SK-N-SH treated with all-trans-retinoic acid at 6 μM for 48 hours (cell line): ENCODE results near the gene CACNA1I.

Experiments used
- ATAC-seq: fragments of 200-7000 bp; cut with Tn5 transposase; 3 replicates; pipeline ENCODE4 v1.9.1; 2020; ENCODE audit warnings: mild to moderate bottlenecking, moderate library complexity
- ARNTL ChIP-seq: fragments of 450-650 bp; formaldehyde crosslinking; IDR thresholded peaks from 2 replicates; pipeline ENCODE4 v1.5.0; 2020; ENCODE audit warnings: low read depth, mild to moderate bottlenecking, moderate library complexity, borderline replicate concordance
- BACH2 ChIP-seq: fragments of 250-450 bp; sonication (Bioruptor Pico); IDR thresholded peaks from 2 replicates; pipeline ENCODE4 v1.9.0; 2021; ENCODE audit warnings: mild to moderate bottlenecking, borderline replicate concordance
- CREB5 ChIP-seq: fragments of 250-450 bp; sonication (Bioruptor Pico); IDR thresholded peaks from 2 replicates; pipeline ENCODE4 v1.5.1; 2020; ENCODE audit warnings: low read depth, mild to moderate bottlenecking, moderate library complexity
- CSDC2 ChIP-seq: fragments of 250-450 bp; sonication (Bioruptor Pico); IDR thresholded peaks from 2 replicates; pipeline ENCODE4 v1.5.0; 2020; ENCODE audit warnings: mild to moderate bottlenecking, moderate library complexity
- CSRNP3 ChIP-seq: fragments of 250-450 bp; sonication (Bioruptor Pico); IDR thresholded peaks from 2 replicates; pipeline ENCODE4 v1.5.1; 2021; ENCODE audit warnings: mild to moderate bottlenecking, moderate library complexity
- ESRRG ChIP-seq: fragments of 250-450 bp; sonication (Bioruptor Pico); IDR thresholded peaks from 2 replicates; pipeline ENCODE4 v1.6.1; 2021; ENCODE audit warnings: mild to moderate bottlenecking
- GLIS3 ChIP-seq: fragments of 250-450 bp; sonication (Bioruptor Pico); IDR thresholded peaks from 2 replicates; pipeline ENCODE4 v1.5.0; 2020; ENCODE audit warnings: mild to moderate bottlenecking, moderate library complexity
- OSR1 ChIP-seq: fragments of 250-450 bp; sonication (Bioruptor Pico); IDR thresholded peaks from 2 replicates; pipeline ENCODE4 v1.8.0; 2022; ENCODE audit warnings: moderate library complexity, mild to moderate bottlenecking, inconsistent platforms
- PATZ1 ChIP-seq: fragments of 250-450 bp; sonication (Bioruptor Pico); IDR thresholded peaks from 2 replicates; pipeline ENCODE4 v1.8.0; 2020; ENCODE audit warnings: mild to moderate bottlenecking, moderate library complexity, borderline replicate concordance
- POU6F1 ChIP-seq: fragments of 250-450 bp; sonication (Bioruptor Pico); IDR thresholded peaks from 2 replicates; pipeline ENCODE4 v1.8.0; 2021; ENCODE audit warnings: low read depth, mild to moderate bottlenecking, moderate library complexity, borderline replicate concordance
- PPARA ChIP-seq: fragments of 250-450 bp; sonication (Bioruptor Pico); IDR thresholded peaks from 2 replicates; pipeline ENCODE4 v1.5.0; 2020; ENCODE audit warnings: mild to moderate bottlenecking, borderline replicate concordance
- RARB ChIP-seq: fragments of 250-450 bp; sonication (Bioruptor Pico); IDR thresholded peaks from 2 replicates; pipeline ENCODE4 v1.8.0; 2021; ENCODE audit warnings: mild to moderate bottlenecking, moderate library complexity
- SNAI2 ChIP-seq: fragments of 250-450 bp; sonication (Bioruptor Pico); IDR thresholded peaks from 2 replicates; pipeline ENCODE4 v1.5.0; 2020; ENCODE audit warnings: mild to moderate bottlenecking, moderate library complexity
- TCF4 ChIP-seq: fragments of 250-450 bp; sonication (Bioruptor Pico); IDR thresholded peaks from 2 replicates; pipeline ENCODE4 v1.8.0; 2021; ENCODE audit warnings: mild to moderate bottlenecking, moderate library complexity, borderline replicate concordance
- TSHZ2 ChIP-seq: fragments of 250-450 bp; sonication (Bioruptor Pico); IDR thresholded peaks from 2 replicates; pipeline ENCODE4 v1.5.0; 2020; ENCODE audit warnings: mild to moderate bottlenecking, moderate library complexity
- ZC3H10 ChIP-seq: fragments of 250-450 bp; sonication (Bioruptor Pico); IDR thresholded peaks from 2 replicates; pipeline ENCODE4 v1.5.1; 2021; ENCODE audit warnings: mild to moderate bottlenecking, moderate library complexity
- ZFP3 ChIP-seq: fragments of 250-450 bp; sonication (Bioruptor Pico); IDR thresholded peaks from 2 replicates; pipeline ENCODE4 v1.5.0; 2020; ENCODE audit warnings: mild to moderate bottlenecking, moderate library complexity
- ZFP30 ChIP-seq: fragments of 450-650 bp; formaldehyde crosslinking; IDR thresholded peaks from 2 replicates; pipeline ENCODE4 v1.5.0; 2022; ENCODE audit warnings: mild to moderate bottlenecking, moderate library complexity
- ZNF565 ChIP-seq: fragments of 450-650 bp; formaldehyde crosslinking; conservative IDR thresholded peaks from 2 replicates; pipeline ENCODE4 v1.5.0; 2020; ENCODE audit warnings: low read depth, mild to moderate bottlenecking, moderate library complexity
- ZNF70 ChIP-seq: fragments of 450-650 bp; formaldehyde crosslinking; IDR thresholded peaks from 2 replicates; pipeline ENCODE4 v1.5.0; 2020; ENCODE audit warnings: mild to moderate bottlenecking, moderate library complexity

Gene CACNA1I

GRCh38 chr22:39627865-39628562 is 57.5 kb downstream of the CACNA1I start:
- no peak for ATAC-seq
- TF ChIP-seq BACH2: no peak
- TF ChIP-seq, all 23 proteins: peak for 0

GRCh38 chr22:39628563-39629080 is 58.1 kb downstream of the CACNA1I start:
- no peak for TF ChIP-seq PPARA (CRISPR knock-in tag)
- TF ChIP-seq ZNF70 (CRISPR knock-in tag): no peak
- TF ChIP-seq PATZ1: no peak
- TF ChIP-seq GLIS3: no peak
- no peak for TF ChIP-seq ZFP30 (CRISPR knock-in tag)
- TF ChIP-seq ZNF565 (CRISPR knock-in tag): no peak
- no peak for TF ChIP-seq ZC3H10
- TF ChIP-seq SNAI2 (CRISPR knock-in tag): no peak
- no peak for TF ChIP-seq BACH2
- TF ChIP-seq ESRRG (CRISPR knock-in tag): no peak
- no peak for TF ChIP-seq CREB5 (CRISPR knock-in tag)
- no peak for TF ChIP-seq TCF4
- TF ChIP-seq RARB (CRISPR knock-in tag): no peak
- TF ChIP-seq OSR1 (CRISPR knock-in tag): no peak
- TF ChIP-seq ZFP3 (CRISPR knock-in tag): no peak
- no peak for ATAC-seq

GRCh38 chr22:39629851-39630250 is 59.3 kb downstream of the CACNA1I start:
- TF ChIP-seq BACH2 (no peak), ZC3H10 (no peak)
- TF ChIP-seq, all 23 proteins: peak for 0
- ATAC-seq: no peak

- no peak for ATAC-seq
- no peak for TF ChIP-seq CSRNP3 (CRISPR knock-in tag)
- TF ChIP-seq, all 23 proteins: peak for 0
These were observed 60.2 kb downstream of the CACNA1I start for GRCh38 chr22:39630721-39631120.

GRCh38 chr22:39631381-39632286 is 61.1 kb downstream of the CACNA1I start:
- no peak for ATAC-seq
- TF ChIP-seq POU6F1 (CRISPR knock-in tag): no peak
- no peak for TF ChIP-seq PPARA (CRISPR knock-in tag)
- no peak for TF ChIP-seq ZFP3 (CRISPR knock-in tag)
- TF ChIP-seq ZNF70 (CRISPR knock-in tag): no peak
- TF ChIP-seq OSR1 (CRISPR knock-in tag): no peak
- TF ChIP-seq ARNTL (CRISPR knock-in tag): no peak
- no peak for TF ChIP-seq ESRRG (CRISPR knock-in tag)
- TF ChIP-seq GLIS3: no peak
- no peak for TF ChIP-seq SNAI2 (CRISPR knock-in tag)
- TF ChIP-seq CREB5 (CRISPR knock-in tag): no peak
- TF ChIP-seq CSDC2 (CRISPR knock-in tag): no peak
- TF ChIP-seq TSHZ2 (CRISPR knock-in tag): no peak
